Memory B cell (primary cell): ENCODE measurements around the gene KIF5C.

Source experiments
- ATAC-seq: fragments of 150-1000 bp; cut with Tn5 transposase; 2 replicates; pipeline ENCODE4 v1.10.0; 2021; ENCODE audit warnings: low read depth, mild to moderate bottlenecking, moderate library complexity
- DNase-seq, 2 donors: peaks; one replicate each; pipeline ENCODE4 v3.0.0; 2022; ENCODE audit warnings: low spot score in 2 of 2
- H3K27ac Mint-ChIP-seq: one replicate; pipeline ENCODE4 v1.8.0; 2022; ENCODE audit warnings: mild to moderate bottlenecking, moderate library complexity, mixed read lengths
- H3K27me3 Mint-ChIP-seq: one replicate; pipeline ENCODE4 v1.8.0; 2022; ENCODE audit warnings: mixed read lengths
- H3K36me3 Mint-ChIP-seq: one replicate; pipeline ENCODE4 v1.8.0; 2022; ENCODE audit warnings: mild to moderate bottlenecking, mixed read lengths
- H3K4me1 Mint-ChIP-seq: one replicate; pipeline ENCODE4 v1.8.0; 2022; ENCODE audit warnings: mixed read lengths
- H3K4me3 Mint-ChIP-seq: one replicate; pipeline ENCODE4 v1.8.0; 2022; ENCODE audit warnings: mild to moderate bottlenecking, moderate library complexity, mixed read lengths
- H3K9me3 Mint-ChIP-seq: one replicate; pipeline ENCODE4 v1.8.0; 2022; ENCODE audit warnings: mixed read lengths

Gene KIF5C

GRCh38 chr2:148875387-148876051, 492 bp downstream of the KIF5C start:
- Mint-ChIP-seq H3K4me3 (peak overlapping the region; percentile 76), H3K27me3 (peaks cover 14% of the 10 kb centered on the region), H3K9me3 (no peaks in the 10 kb centered on the region), H3K27ac (no peak overlapping the region), H3K36me3 (no peaks in the 10 kb centered on the region), H3K4me1 (peaks cover 12% of the 10 kb centered on the region)
- DNase-seq (no peak), ATAC-seq (peak; percentile 9)

- ATAC-seq (no peak), DNase-seq (peak in 1 of 2 donors; percentile 22)
- Mint-ChIP-seq H3K36me3 (peaks cover 3% of the 10 kb centered on the region), H3K4me3 (peak overlapping the region; percentile 80), H3K27me3 (peaks cover 15% of the 10 kb centered on the region), H3K4me1 (peaks cover 12% of the 10 kb centered on the region), H3K27ac (no peak overlapping the region), H3K9me3 (peaks cover 2% of the 10 kb centered on the region)
Measured at GRCh38 chr2:148876202-148876594, 1.2 kb downstream of the KIF5C start.

GRCh38 chr2:148876595-148877402, 1.8 kb downstream of the KIF5C start:
- DNase-seq (peak in 1 of 2 donors; percentile 31), ATAC-seq (peak; percentile 24)
- peaks cover 2% of the 10 kb centered on the region for H3K9me3 Mint-ChIP-seq
- peaks cover 15% of the 10 kb centered on the region for H3K27me3 Mint-ChIP-seq
- peak overlapping the region; percentile 18 for H3K27ac Mint-ChIP-seq
- peaks cover 12% of the 10 kb centered on the region for H3K4me1 Mint-ChIP-seq
- H3K4me3 Mint-ChIP-seq: peak overlapping the region; percentile 80
- peaks cover 3% of the 10 kb centered on the region for H3K36me3 Mint-ChIP-seq

GRCh38 chr2:148877403-148877740, 2.3 kb downstream of the KIF5C start:
- Mint-ChIP-seq H3K36me3 (peaks cover 3% of the 10 kb centered on the region), H3K9me3 (peaks cover 2% of the 10 kb centered on the region), H3K27ac (no peak overlapping the region), H3K27me3 (peaks cover 15% of the 10 kb centered on the region), H3K4me1 (peaks cover 12% of the 10 kb centered on the region), H3K4me3 (peak overlapping the region; percentile 80)
- no peak for ATAC-seq
- no peak for DNase-seq

GRCh38 chr2:148880636-148881035, 5.6 kb downstream of the KIF5C start:
- no peak for DNase-seq
- Mint-ChIP-seq H3K9me3 (peaks cover 2% of the 10 kb centered on the region), H3K27ac (no peak overlapping the region), H3K4me3 (no peak overlapping the region), H3K36me3 (peaks cover 6% of the 10 kb centered on the region), H3K27me3 (peaks cover 13% of the 10 kb centered on the region), H3K4me1 (peaks cover 12% of the 10 kb centered on the region)
- no peak for ATAC-seq

GRCh38 chr2:148882051-148882450, 7.0 kb downstream of the KIF5C start:
- DNase-seq (no peak), ATAC-seq (no peak)
- peaks cover 2% of the 10 kb centered on the region for H3K9me3 Mint-ChIP-seq
- peaks cover 6% of the 10 kb centered on the region for H3K36me3 Mint-ChIP-seq
- peaks cover 2% of the 10 kb centered on the region for H3K4me1 Mint-ChIP-seq
- H3K27me3 Mint-ChIP-seq: peaks cover 6% of the 10 kb centered on the region
- no peak overlapping the region for H3K4me3 Mint-ChIP-seq
- no peak overlapping the region for H3K27ac Mint-ChIP-seq

DNA sequence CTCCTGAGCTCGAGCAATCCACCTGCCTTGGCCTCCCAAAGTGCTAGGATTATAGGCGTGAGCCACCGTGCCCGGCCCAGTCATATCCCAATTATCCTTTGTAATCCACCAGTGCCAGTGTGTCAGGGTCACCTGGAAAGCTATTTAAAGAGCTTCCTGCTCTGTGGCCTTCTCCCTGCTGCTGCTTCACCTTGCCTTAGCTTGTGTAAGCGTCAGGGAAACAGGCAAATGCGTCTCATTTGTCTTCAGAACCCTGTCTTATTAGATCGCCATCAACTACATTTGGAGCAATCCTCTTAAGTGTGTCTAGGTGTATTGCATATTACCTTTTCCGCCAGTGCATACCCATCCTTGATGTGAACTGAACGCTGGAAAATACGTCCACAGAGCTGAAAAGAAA, 10.2 kb downstream of the KIF5C start:
- Mint-ChIP-seq H3K27me3 (peaks cover 20% of the 10 kb centered on the region), H3K9me3 (peaks cover 2% of the 10 kb centered on the region), H3K4me3 (no peak overlapping the region), H3K27ac (no peak overlapping the region), H3K36me3 (peaks cover 6% of the 10 kb centered on the region), H3K4me1 (peaks cover 6% of the 10 kb centered on the region)
- DNase-seq: no peak
- ATAC-seq: no peak

DNA sequence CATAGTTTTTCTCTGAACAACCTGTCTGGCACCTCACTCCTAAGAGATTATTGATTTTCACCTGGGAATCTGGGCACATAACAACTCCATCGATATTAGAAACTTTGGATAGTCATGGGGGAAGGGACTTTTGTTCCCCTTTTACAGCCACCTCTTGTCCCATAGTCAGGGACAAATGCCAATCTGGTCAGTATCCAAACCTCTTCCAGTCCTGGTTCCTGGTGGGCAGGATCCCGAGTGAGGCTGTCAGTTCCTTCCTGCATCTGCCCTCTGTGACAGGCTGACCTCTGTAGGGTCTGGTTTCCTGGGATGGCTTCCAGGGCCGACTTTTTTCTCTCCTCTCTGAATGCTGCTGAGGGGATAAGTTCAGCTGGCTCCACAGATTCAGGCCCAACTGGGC, 11.0 kb downstream of the KIF5C start:
- Mint-ChIP-seq H3K4me3 (no peak overlapping the region), H3K4me1 (peaks cover 6% of the 10 kb centered on the region), H3K9me3 (no peaks in the 10 kb centered on the region), H3K27me3 (peaks cover 20% of the 10 kb centered on the region), H3K27ac (no peak overlapping the region), H3K36me3 (peaks cover 5% of the 10 kb centered on the region)
- ATAC-seq (no peak), DNase-seq (no peak)

DNA sequence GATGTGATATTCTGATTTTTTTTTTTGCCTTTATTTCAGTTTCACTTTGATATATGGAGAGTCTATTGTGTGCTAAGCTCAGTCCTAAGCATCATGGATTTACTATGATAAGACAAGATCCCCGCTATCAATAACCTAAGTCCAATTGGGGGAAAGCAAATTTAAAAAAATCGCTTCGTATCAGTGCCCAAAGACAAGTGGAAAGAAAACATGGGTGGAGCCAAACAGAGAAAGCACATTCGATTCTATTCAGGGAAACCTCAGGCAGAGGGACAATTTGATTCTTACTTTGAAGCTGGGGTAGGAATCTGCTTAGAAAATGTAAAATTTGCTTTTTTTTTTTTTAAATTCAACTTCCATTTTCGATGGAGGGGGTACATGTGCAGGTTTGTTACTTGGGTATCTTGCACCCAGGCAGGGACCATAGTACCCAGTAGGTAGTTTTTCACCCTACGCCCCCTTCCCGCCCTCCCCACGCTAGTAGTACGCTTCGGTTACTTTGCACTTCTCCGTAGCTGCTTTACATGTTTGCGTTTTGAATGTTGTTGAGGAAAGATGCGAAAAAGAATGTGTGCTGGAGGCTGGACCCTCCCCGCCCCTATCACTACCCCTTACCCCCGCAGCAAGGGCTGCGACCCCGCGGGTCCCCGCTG, 12.4 kb downstream of the KIF5C start:
- peak overlapping the region; percentile 82 for H3K4me3 Mint-ChIP-seq
- peak; percentile 46 for ATAC-seq
- H3K27me3 Mint-ChIP-seq: peaks cover 17% of the 10 kb centered on the region
- H3K4me1 Mint-ChIP-seq: peaks cover 6% of the 10 kb centered on the region
- no peak for DNase-seq
- H3K27ac Mint-ChIP-seq: no peak overlapping the region
- no peaks in the 10 kb centered on the region for H3K9me3 Mint-ChIP-seq
- H3K36me3 Mint-ChIP-seq: peaks cover 4% of the 10 kb centered on the region

GRCh38 chr2:148888003-148888501, 13.0 kb downstream of the KIF5C start:
- peaks cover under 1% of the 10 kb centered on the region for H3K9me3 Mint-ChIP-seq
- no peak overlapping the region for H3K27ac Mint-ChIP-seq
- peak overlapping the region; percentile 82 for H3K4me3 Mint-ChIP-seq
- H3K36me3 Mint-ChIP-seq: peaks cover 2% of the 10 kb centered on the region
- peaks cover 6% of the 10 kb centered on the region for H3K4me1 Mint-ChIP-seq
- ATAC-seq: peak; percentile 62
- DNase-seq: no peak
- peaks cover 15% of the 10 kb centered on the region for H3K27me3 Mint-ChIP-seq

DNA sequence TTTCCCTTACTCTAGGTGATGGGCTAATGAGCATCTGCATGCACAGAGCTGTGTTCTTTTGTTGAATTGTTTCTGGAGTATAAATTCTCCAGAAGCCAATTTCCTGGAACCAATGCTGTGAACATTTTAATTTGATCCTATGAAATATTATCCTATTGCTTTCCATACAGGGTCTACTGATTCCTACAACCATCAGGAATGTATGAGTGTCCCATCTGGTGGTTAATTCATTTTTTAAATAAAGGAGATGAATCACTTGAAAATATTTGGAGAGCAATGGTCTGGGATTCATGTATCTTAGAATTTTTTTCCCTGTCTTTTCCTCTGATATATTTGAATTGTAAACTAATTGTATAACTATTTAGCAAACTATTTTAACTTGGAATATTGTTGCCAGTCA, 14.0 kb downstream of the KIF5C start:
- H3K27ac Mint-ChIP-seq: no peak overlapping the region
- H3K27me3 Mint-ChIP-seq: peaks cover 21% of the 10 kb centered on the region
- H3K36me3 Mint-ChIP-seq: peaks cover 9% of the 10 kb centered on the region
- peak overlapping the region; percentile 54 for H3K4me3 Mint-ChIP-seq
- H3K9me3 Mint-ChIP-seq: peaks cover 7% of the 10 kb centered on the region
- ATAC-seq (no peak), DNase-seq (no peak)
- H3K4me1 Mint-ChIP-seq: peaks cover 9% of the 10 kb centered on the region

GRCh38 chr2:148893906-148894305, 18.9 kb downstream of the KIF5C start:
- Mint-ChIP-seq H3K4me3 (no peak overlapping the region), H3K27me3 (peaks cover 15% of the 10 kb centered on the region), H3K36me3 (peaks cover 9% of the 10 kb centered on the region), H3K9me3 (peaks cover 7% of the 10 kb centered on the region), H3K27ac (no peak overlapping the region), H3K4me1 (peaks cover 3% of the 10 kb centered on the region)
- no peak for DNase-seq
- no peak for ATAC-seq

DNA sequence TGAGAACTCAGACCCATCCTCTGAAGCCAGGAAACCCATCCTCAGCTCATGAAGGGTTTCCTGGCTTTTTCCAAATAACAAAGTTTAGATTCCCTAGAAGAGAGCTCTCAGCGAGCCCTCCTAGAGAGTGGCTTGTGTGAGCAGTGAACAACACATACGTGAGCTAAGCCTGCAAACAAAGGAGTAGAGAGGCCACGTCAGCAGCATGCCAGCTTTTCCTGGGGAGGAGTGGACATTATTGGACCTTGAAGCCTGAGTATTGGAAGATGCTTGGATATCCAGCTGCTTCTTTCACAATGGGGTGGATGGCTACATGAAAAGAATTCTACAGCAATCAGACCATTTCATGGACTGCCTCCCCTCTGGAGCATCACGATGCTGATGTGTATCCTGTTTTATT, 21.1 kb downstream of the KIF5C start:
- peaks cover 7% of the 10 kb centered on the region for H3K9me3 Mint-ChIP-seq
- H3K36me3 Mint-ChIP-seq: peaks cover 9% of the 10 kb centered on the region
- DNase-seq: no peak
- no peak overlapping the region for H3K4me3 Mint-ChIP-seq
- H3K4me1 Mint-ChIP-seq: peaks cover 7% of the 10 kb centered on the region
- ATAC-seq: no peak
- no peak overlapping the region for H3K27ac Mint-ChIP-seq
- peaks cover 9% of the 10 kb centered on the region for H3K27me3 Mint-ChIP-seq

DNA sequence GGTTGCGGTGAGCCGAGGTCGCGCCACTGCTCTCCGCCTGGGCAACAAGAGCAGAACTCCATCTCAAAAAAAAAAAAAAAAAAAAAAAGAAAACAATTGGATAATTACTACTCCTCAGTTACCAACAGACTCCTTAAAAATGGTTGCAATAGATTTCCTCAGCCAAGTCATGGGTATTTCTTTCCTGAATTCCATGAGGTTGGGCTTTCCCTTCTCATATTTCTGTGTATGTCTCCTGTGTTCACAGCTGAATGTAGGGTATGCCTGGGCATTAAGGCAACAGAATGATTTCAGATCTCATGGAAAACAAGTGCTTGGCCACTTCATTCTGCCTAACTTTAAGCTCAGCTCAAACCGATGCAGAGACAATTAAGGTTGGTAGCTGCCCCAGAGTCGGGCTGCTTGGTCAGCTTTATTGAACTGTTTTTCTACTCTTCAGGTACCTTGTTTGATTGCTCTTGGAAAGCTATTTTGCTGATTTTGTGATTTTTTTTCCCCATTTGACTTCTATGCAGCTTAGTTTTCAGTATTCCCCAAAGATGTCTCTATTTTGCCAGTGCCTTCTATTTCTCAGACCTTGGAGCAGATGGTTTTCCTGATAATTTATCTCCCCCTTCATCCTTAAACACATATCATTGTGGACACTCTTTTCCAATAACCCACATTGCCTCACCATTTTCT, 24.8 kb downstream of the KIF5C start:
- Mint-ChIP-seq H3K4me3 (no peak overlapping the region), H3K27me3 (peaks cover 3% of the 10 kb centered on the region), H3K4me1 (peaks cover 6% of the 10 kb centered on the region), H3K9me3 (no peaks in the 10 kb centered on the region), H3K36me3 (no peaks in the 10 kb centered on the region), H3K27ac (no peak overlapping the region)
- ATAC-seq (no peak), DNase-seq (no peak)
